Ishikawa (cell line): ENCODE data around the gene PTPRE.

Experiments used
- CREB1 ChIP-seq: IDR thresholded peaks from 2 replicates; pipeline ENCODE4 v1.6.1; 2012; ENCODE audit warnings: low read depth
- EGR1 ChIP-seq: IDR thresholded peaks from 2 replicates; pipeline ENCODE4 v1.6.1; 2012
- EP300 ChIP-seq: IDR thresholded peaks from 2 replicates; pipeline ENCODE4 v1.6.1; 2012; ENCODE audit warnings: borderline replicate concordance
- MAX ChIP-seq: IDR thresholded peaks from 2 replicates; pipeline ENCODE4 v1.6.1; 2012
- NFIC ChIP-seq: IDR thresholded peaks from 2 replicates; pipeline ENCODE4 v1.6.1; 2012
- RAD21 ChIP-seq: IDR thresholded peaks from 2 replicates; pipeline ENCODE4 v1.6.1; 2012; ENCODE audit warnings: low read depth
- TAF1 ChIP-seq: IDR thresholded peaks from 2 replicates; pipeline ENCODE4 v1.6.1; 2012; ENCODE audit warnings: low read depth, mild to moderate bottlenecking
- TF ChIP-seq, protein P1 (sequence below): IDR thresholded peaks from 2 replicates; pipeline ENCODE4 v1.6.1; 2012; ENCODE audit warnings: low read depth, mild to moderate bottlenecking

GRCh38 chr10:128060341-128061250 lies 153.7 kb downstream of the PTPRE start:
- TF ChIP-seq RAD21 (no peak), MAX (no peak), EGR1 (no peak), EP300 (no peak), TAF1 (no peak), NFIC (no peak), CREB1 (no peak)
- TF ChIP-seq, protein P1, sequence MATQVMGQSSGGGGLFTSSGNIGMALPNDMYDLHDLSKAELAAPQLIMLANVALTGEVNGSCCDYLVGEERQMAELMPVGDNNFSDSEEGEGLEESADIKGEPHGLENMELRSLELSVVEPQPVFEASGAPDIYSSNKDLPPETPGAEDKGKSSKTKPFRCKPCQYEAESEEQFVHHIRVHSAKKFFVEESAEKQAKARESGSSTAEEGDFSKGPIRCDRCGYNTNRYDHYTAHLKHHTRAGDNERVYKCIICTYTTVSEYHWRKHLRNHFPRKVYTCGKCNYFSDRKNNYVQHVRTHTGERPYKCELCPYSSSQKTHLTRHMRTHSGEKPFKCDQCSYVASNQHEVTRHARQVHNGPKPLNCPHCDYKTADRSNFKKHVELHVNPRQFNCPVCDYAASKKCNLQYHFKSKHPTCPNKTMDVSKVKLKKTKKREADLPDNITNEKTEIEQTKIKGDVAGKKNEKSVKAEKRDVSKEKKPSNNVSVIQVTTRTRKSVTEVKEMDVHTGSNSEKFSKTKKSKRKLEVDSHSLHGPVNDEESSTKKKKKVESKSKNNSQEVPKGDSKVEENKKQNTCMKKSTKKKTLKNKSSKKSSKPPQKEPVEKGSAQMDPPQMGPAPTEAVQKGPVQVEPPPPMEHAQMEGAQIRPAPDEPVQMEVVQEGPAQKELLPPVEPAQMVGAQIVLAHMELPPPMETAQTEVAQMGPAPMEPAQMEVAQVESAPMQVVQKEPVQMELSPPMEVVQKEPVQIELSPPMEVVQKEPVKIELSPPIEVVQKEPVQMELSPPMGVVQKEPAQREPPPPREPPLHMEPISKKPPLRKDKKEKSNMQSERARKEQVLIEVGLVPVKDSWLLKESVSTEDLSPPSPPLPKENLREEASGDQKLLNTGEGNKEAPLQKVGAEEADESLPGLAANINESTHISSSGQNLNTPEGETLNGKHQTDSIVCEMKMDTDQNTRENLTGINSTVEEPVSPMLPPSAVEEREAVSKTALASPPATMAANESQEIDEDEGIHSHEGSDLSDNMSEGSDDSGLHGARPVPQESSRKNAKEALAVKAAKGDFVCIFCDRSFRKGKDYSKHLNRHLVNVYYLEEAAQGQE = no peak
